ENCODE measurements around the gene MCTP2.

DNA sequence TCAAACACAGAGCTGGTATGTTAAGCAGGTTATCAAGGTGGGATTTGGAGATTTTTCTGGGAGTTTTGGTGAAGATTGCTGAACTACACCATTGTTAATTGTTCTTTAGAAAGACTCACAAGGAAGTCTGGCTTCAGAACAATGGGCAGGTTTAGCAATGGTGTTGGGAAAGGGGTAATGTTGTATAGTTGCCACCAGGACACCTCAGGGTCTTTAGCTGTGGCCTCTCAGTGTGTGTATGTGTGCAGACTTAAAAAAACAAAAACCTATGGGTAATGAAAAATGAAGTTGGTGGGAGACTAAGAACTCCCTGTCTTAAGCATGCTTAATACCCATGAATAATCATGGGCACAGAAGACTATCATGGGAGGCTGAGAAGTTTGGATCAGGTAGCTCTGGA lies 91.7 kb downstream of the MCTP2 start:
- TF ChIP-seq, protein P1, sequence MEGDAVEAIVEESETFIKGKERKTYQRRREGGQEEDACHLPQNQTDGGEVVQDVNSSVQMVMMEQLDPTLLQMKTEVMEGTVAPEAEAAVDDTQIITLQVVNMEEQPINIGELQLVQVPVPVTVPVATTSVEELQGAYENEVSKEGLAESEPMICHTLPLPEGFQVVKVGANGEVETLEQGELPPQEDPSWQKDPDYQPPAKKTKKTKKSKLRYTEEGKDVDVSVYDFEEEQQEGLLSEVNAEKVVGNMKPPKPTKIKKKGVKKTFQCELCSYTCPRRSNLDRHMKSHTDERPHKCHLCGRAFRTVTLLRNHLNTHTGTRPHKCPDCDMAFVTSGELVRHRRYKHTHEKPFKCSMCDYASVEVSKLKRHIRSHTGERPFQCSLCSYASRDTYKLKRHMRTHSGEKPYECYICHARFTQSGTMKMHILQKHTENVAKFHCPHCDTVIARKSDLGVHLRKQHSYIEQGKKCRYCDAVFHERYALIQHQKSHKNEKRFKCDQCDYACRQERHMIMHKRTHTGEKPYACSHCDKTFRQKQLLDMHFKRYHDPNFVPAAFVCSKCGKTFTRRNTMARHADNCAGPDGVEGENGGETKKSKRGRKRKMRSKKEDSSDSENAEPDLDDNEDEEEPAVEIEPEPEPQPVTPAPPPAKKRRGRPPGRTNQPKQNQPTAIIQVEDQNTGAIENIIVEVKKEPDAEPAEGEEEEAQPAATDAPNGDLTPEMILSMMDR (IDR thresholded peaks at IDR 0.05; ENCODE audit: poor library complexity), result no peak
- TF ChIP-seq EZH2phosphoT487 (IDR thresholded peaks at IDR 0.05; ENCODE audit: low read depth, severe bottlenecking, unreplicated experiment) (no peak), EZH2 (IDR thresholded peaks at IDR 0.05; ENCODE audit: borderline replicate concordance) (no peak)
